Hepatocyte (in vitro differentiated cells): ENCODE data around the gene MASP1. TPM values are rescaled to one million over a fixed set of nuclear protein-coding genes. Genes with fewer than 3 reads are reported as not detected.

ENCODE experiments used
- DNase-seq: peaks from one replicate; pipeline ENCODE4 v3.0.0-alpha.2; 2016; ENCODE audit warnings: low spot score
- H2AFZ ChIP-seq: fragments of 200-600 bp; sonication (generic); 2 replicates; pipeline ENCODE4 v1.6.0; 2016; ENCODE audit warnings: antibody characterized with exemption, mild to moderate bottlenecking
- H3K27ac ChIP-seq: fragments of 200-600 bp; sonication (generic); 2 replicates; pipeline ENCODE4 v1.5.1; 2016; ENCODE audit warnings: mild to moderate bottlenecking
- H3K27me3 ChIP-seq: fragments of 200-600 bp; sonication (generic); 2 replicates; pipeline ENCODE4 v1.6.1; 2016
- H3K36me3 ChIP-seq: fragments of 200-600 bp; sonication (generic); replicated peaks from 2 replicates; pipeline ENCODE4 v1.5.1; 2016; ENCODE audit warnings: low read depth; ENCODE audit not compliant: insufficient read depth
- H3K4me1 ChIP-seq: fragments of 200-600 bp; sonication (generic); 2 replicates; pipeline ENCODE4 v1.5.1; 2016; ENCODE audit warnings: mild to moderate bottlenecking, moderate library complexity; ENCODE audit not compliant: insufficient read depth
- H3K4me2 ChIP-seq: fragments of 200-600 bp; sonication (generic); 2 replicates; pipeline ENCODE4 v1.6.0; 2016
- H3K4me3 ChIP-seq: fragments of 200-600 bp; sonication (generic); 2 replicates; pipeline ENCODE4 v1.5.1; 2016; ENCODE audit warnings: mild to moderate bottlenecking
- H3K79me2 ChIP-seq: fragments of 200-600 bp; sonication (generic); 2 replicates; pipeline ENCODE4 v1.6.0; 2017; ENCODE audit warnings: mild to moderate bottlenecking
- H3K9me2 ChIP-seq: fragments of 200-600 bp; sonication (generic); replicated peaks from 2 replicates; pipeline ENCODE4 v1.6.0; 2017; ENCODE audit warnings: mild to moderate bottlenecking; ENCODE audit not compliant: insufficient read depth
- H3K9me3 ChIP-seq: fragments of 200-600 bp; sonication (generic); 2 replicates; pipeline ENCODE4 v1.5.1; 2016; ENCODE audit warnings: low read depth, mild to moderate bottlenecking
- H4K20me1 ChIP-seq: fragments of 200-600 bp; sonication (generic); 2 replicates; pipeline ENCODE4 v1.6.0; 2016; ENCODE audit warnings: mild to moderate bottlenecking; ENCODE audit not compliant: insufficient read depth, poor library complexity, severe bottlenecking
- CTCF ChIP-seq: fragments of 200-600 bp; sonication (generic); IDR thresholded peaks from 2 replicates; pipeline ENCODE4 v1.5.1; 2016; ENCODE audit warnings: antibody characterized with exemption, mild to moderate bottlenecking; ENCODE audit not compliant: poor library complexity
- EZH2 ChIP-seq: fragments of 200-600 bp; sonication (generic); IDR thresholded peaks from 2 replicates; pipeline ENCODE4 v1.6.1; 2016; ENCODE audit warnings: antibody characterized with exemption, mild to moderate bottlenecking, borderline replicate concordance
- EZH2phosphoT487 ChIP-seq: fragments of 200-600 bp; sonication (generic); IDR thresholded peaks from one replicate; pipeline ENCODE4 v1.6.1; 2018; ENCODE audit warnings: antibody characterized with exemption, mild to moderate bottlenecking, low read depth, moderate library complexity; ENCODE audit not compliant: unreplicated experiment, severe bottlenecking
- WGBS: methylation state at CpG from one replicate; pipeline ENCODE4 v1.1.6; 2016; ENCODE audit warnings: low lambda C conversion rate; ENCODE audit errors: missing lambda C conversion rate; 5-methylcytosine and 5-hydroxymethylcytosine counted together
- polyA plus RNA-seq: library from polyadenylated mRNA; unstranded; fragments of >200 nt; fragmentation: Nextera tagmentation; extraction: Ambion mirVana; gene quantifications from 2 replicates; pipeline ENCODE4 v1.2.1, GENCODE V29; 2016
- total RNA-seq: library from RNA; depleted of rRNA; stranded (reverse); fragments of >200 nt; gene quantifications from 2 replicates; pipeline ENCODE4 v1.2.3, GENCODE V29; 2014

MASP1 gene
- total and polyA plus RNA-seq, 2 experiments from 2014 or later = 23.3 to 29.0 TPM

GRCh38 chr3:187215460-187215859, 76.1 kb downstream of the MASP1 start:
- Histone ChIP-seq H3K4me3 (no peak overlapping the region), H3K79me2 (no peaks in the 10 kb centered on the region), H3K27ac (no peak overlapping the region), H3K36me3 (no peaks in the 10 kb centered on the region), H4K20me1 (no peaks in the 10 kb centered on the region), H3K4me1 (peaks cover 6% of the 10 kb centered on the region), H3K9me3 (no peaks in the 10 kb centered on the region), H3K9me2 (no peaks in the 10 kb centered on the region), H3K4me2 (no peak overlapping the region), H3K27me3 (no peaks in the 10 kb centered on the region), H2AFZ (no peak overlapping the region)
- 93% methylated on average over 5 of the region's 5 CpGs for WGBS
- TF ChIP-seq CTCF = no peak
- TF ChIP-seq EZH2phosphoT487 = no peak
- TF ChIP-seq EZH2 = no peak
- DNase-seq = no peak

- H2AFZ ChIP-seq = no peak overlapping the region
- H3K79me2 ChIP-seq = no peaks in the 10 kb centered on the region
- no peak overlapping the region for H3K4me3 ChIP-seq
- H3K4me2 ChIP-seq = no peak overlapping the region
- no peaks in the 10 kb centered on the region for H3K27me3 ChIP-seq
- 80% methylated on average over 1 of the region's 1 CpG for WGBS
- no peaks in the 10 kb centered on the region for H3K9me2 ChIP-seq
- no peak overlapping the region for H3K27ac ChIP-seq
- H3K9me3 ChIP-seq = no peaks in the 10 kb centered on the region
- no peak for DNase-seq
- no peaks in the 10 kb centered on the region for H3K36me3 ChIP-seq
- no peak for TF ChIP-seq EZH2
- TF ChIP-seq CTCF = no peak
- no peak for TF ChIP-seq EZH2phosphoT487
- peaks cover 17% of the 10 kb centered on the region for H3K4me1 ChIP-seq
- no peaks in the 10 kb centered on the region for H4K20me1 ChIP-seq
These were observed 77.9 kb downstream of the MASP1 start for GRCh38 chr3:187213616-187214015.

GRCh38 chr3:187212705-187213104, 78.8 kb downstream of the MASP1 start:
- no peaks in the 10 kb centered on the region for H3K27me3 ChIP-seq
- H3K36me3 ChIP-seq = no peaks in the 10 kb centered on the region
- H3K9me3 ChIP-seq = no peaks in the 10 kb centered on the region
- TF ChIP-seq EZH2 = no peak
- H3K27ac ChIP-seq = no peak overlapping the region
- WGBS = 62% methylated on average over 4 of the region's 4 CpGs
- peaks cover 19% of the 10 kb centered on the region for H3K4me1 ChIP-seq
- H3K4me2 ChIP-seq = no peak overlapping the region
- H3K4me3 ChIP-seq = no peak overlapping the region
- H3K9me2 ChIP-seq = no peaks in the 10 kb centered on the region
- H3K79me2 ChIP-seq = no peaks in the 10 kb centered on the region
- DNase-seq = no peak
- H4K20me1 ChIP-seq = no peaks in the 10 kb centered on the region
- no peak overlapping the region for H2AFZ ChIP-seq

GRCh38 chr3:187212196-187212545, 79.4 kb downstream of the MASP1 start:
- Histone ChIP-seq H3K4me2 (no peak overlapping the region), H3K9me2 (no peaks in the 10 kb centered on the region), H3K4me1 (peaks cover 19% of the 10 kb centered on the region), H3K27ac (no peak overlapping the region), H2AFZ (no peak overlapping the region), H3K4me3 (no peak overlapping the region), H3K79me2 (no peaks in the 10 kb centered on the region), H3K36me3 (no peaks in the 10 kb centered on the region), H3K9me3 (no peaks in the 10 kb centered on the region), H4K20me1 (no peaks in the 10 kb centered on the region), H3K27me3 (no peaks in the 10 kb centered on the region)
- no peak for TF ChIP-seq CTCF
- TF ChIP-seq EZH2 = no peak
- TF ChIP-seq EZH2phosphoT487 = no peak
- WGBS = 96% methylated on average over 3 of the region's 3 CpGs
- no peak for DNase-seq
